Measurements from ENCODE around the gene TYMP.
"Not testable (repeated sequence)": the region's sequence is repeated elsewhere in the genome, so short reads cannot be mapped to it uniquely, and the experiment has no call there.

The TYMP gene

DNA sequence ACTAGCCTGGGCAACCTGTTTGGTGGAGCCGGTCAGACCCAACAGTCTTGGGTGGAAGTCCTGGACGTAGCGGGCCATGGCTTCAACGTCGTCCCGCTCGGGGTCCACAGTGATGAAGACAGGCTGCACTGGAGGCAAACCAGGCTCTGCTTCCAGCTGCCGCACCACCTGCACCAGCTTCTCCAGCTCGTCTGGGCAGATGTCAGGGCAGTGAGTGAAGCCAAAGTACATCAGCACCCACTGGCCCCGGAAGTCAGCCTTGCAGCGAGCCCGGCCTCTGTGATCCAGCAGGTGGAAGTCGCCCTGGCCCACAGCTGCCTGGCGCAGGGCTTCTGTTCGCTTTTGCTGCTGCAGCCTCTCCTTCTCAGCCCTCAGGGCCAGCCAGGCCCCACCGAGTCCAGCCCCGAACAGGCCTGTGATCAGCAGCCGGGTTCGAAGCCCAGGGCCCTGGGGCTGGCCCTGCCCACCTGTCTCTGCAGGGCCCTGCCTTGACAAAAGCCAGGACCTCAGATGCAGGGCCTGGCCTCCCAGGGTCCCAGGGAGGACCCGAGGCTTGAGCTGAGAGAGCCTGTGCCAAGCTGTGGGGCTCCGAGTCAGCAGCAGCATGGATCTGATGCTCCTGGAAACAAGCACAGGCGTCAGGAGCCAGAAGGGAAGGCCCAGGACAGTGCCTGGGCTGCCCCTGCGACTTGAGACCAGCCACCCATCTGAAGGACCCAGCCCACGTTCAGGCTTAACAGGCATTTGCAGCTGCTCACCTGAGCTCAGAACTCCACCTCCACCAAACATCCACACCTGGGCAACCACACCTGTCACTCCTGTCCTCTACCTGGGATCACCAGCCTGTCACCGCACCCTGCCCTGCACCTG lies 5.8 kb downstream of the TYMP start:
- DNase-seq = no peak

- DNase-seq = no peak
Observed at GRCh38 chr22:50523458-50523805, 6.4 kb downstream of the TYMP start.

DNA sequence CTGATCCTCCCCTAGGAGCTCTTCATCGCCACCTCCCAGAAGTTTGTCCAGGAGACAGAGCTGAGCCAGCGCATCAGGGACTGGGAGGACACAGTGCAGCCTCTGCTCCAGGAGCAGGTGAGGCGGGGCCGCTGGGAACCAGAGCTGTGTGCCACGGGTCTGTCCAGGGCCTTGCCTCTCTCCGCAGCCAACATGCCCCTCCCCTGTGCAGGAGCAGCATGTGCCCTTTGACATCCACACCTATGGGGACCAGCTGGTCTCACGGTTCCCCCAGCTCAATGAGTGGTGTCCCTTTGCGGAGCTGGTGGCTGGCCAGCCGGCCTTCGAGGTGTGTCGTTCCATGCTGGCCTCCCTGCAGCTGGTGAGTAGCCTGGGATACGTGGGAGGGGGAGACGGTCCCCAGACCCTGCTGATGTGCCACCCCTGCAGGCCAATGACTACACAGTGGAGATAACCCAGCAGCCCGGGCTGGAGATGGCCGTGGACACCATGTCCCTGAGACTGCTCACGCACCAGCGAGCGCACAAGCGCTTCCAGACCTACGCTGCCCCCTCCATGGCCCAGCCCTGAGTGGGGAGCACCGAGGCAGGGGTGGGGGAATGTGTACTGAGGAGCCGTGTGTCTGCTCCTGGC lies 6.9 kb downstream of the TYMP start:
- no peak for DNase-seq

DNA sequence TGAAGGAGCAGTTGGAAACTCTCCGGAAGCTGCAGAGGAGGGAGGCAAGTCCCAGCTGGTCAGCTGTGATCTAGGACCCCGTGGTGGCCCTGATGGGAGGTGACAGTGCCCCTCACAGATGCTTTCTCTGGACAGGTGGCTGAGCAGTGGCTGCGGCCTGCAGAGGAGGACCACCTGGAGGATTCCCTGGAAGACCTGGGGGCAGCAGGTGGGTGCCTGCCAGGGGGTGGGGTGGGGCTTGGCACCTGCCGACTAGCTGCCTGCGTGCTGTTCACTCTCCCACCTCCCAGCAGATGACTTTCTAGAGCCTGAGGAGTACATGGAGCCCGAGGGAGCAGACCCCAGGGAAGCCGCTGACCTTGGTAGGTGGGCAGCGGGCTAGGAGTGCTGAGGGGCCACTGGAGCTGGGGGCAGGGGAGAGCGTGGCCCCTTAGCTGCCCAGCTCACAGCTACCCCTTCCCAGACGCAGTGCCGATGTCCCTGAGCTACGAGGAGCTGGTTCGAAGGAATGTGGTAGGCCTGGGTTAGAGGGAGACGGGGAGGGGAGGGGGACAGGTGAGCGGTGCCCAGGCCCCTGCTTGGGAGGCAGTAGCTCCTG lies 7.5 kb downstream of the TYMP start:
- no peak for DNase-seq

DNA sequence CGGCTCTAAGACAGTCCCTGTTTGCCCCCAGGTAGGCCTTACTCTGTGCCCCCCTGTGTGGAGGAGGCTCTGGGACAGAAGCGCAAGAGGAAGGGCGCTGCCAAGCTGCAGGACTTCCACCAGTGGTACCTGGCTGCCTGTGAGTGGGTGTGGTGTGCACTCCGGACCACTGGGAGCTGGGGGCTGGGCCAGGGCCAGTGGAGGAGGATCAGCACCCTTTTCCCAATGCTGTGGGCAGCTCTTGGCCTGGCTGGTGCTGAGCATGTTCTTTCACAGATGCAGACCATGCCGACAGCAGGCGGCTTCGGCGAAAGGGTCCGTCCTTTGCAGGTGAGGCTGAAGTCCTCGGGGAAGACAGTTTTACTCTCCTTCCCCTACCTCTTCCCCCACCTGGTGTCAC lies 8.1 kb downstream of the TYMP start:
- no peak for DNase-seq

DNA sequence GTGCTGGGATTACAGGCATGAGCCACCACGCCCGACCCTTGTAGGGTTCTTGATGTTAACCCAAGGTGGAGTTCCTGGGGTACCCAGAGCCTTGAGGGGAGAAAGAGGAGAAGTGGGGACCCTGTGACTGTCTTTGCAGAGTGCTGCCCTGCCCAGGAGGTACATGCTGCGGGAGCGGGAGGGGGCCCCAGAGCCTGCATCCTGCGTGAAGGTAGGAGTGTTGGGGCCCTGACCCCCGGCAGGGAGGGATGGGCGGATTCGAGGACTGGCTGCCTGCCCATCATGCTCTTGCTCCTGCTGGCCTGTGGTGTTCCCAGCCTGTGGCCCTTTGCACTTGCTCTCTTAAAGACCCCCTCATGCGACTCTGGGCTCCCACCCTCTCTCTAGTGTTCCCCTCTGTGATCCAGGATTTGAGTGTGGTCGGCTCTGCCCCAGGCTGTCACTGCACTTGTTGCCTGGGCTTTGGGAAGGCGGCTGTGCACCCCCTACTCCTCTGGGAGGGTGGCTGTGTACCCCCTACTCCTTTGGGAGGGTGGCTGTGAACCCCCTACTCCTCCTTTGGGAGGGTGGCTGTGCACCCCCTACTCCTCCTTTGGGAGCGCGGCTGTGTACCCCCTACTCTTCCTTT lies 8.9 kb downstream of the TYMP start:
- no peak for DNase-seq

GRCh38 chr22:50520184-50520583 lies 9.6 kb downstream of the TYMP start:
- DNase-seq = not testable (repeated sequence)

- no peak for DNase-seq
Observed at GRCh38 chr22:50519151-50519550, 10.7 kb downstream of the TYMP start.

DNA sequence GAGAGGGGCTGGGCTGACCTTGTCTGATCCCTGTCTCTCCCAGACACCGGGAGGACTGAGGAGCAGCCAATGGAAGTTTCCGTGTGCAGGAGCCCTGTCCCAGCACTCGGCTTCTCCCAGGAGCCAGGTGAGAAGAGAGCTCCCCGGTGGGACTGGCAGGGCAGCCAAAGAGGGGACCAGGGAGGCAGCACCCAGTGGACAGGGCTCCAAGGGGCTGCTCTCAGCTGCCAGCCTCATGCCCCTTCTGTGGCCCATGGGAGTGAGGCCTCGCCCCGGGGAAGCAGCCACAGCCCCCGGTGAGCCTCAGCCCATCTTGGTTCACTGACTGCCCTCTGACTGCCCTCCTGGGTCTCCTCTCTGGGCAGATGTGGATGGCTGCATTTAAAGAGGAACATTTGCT lies 11.2 kb downstream of the TYMP start:
- no peak for DNase-seq

GRCh38 chr22:50517495-50518260 lies 12.1 kb downstream of the TYMP start:
- DNase-seq = no peak

- DNase-seq = no peak
Observed at GRCh38 chr22:50516891-50517290, 12.9 kb downstream of the TYMP start.

- DNase-seq = no peak
Observed at GRCh38 chr22:50516068-50516467, 13.7 kb downstream of the TYMP start.

GRCh38 chr22:50513175-50513574 lies 16.6 kb downstream of the TYMP start:
- DNase-seq = no peak

GRCh38 chr22:50508897-50509296 lies 20.9 kb downstream of the TYMP start:
- no peak for DNase-seq

GRCh38 chr22:50507991-50508884 lies 21.6 kb downstream of the TYMP start, which contains the start of gene NCAPH2:
NCAPH2 (plus strand) TSS chr22:50508224; CDS start chr22:50508338, 114 bp downstream.
- peak; percentile 97 for DNase-seq

- DNase-seq = peak; percentile 93
Observed at GRCh38 chr22:50507421-50507990, 22.3 kb downstream of the TYMP start, which contains the start of gene LMF2. LMF2 (minus strand) TSS chr22:50507702; CDS start chr22:50507675, 27 bp downstream.

- no peak for DNase-seq
Observed at GRCh38 chr22:50506611-50507420, 23.0 kb downstream of the TYMP start.

- DNase-seq = no peak
Observed at GRCh38 chr22:50505776-50506610, 23.8 kb downstream of the TYMP start.

GRCh38 chr22:50505276-50505775 lies 24.5 kb downstream of the TYMP start:
- no peak for DNase-seq
